ENCODE measurements around the gene ANK3. TPM values are rescaled to one million over a fixed set of nuclear protein-coding genes. Genes with fewer than 3 reads are reported as not detected.

ANK3 gene
- total and polyA plus RNA-seq, 5 experiments from 2014 or later: 1.2 to 9.0 (median 1.6) TPM

DNA sequence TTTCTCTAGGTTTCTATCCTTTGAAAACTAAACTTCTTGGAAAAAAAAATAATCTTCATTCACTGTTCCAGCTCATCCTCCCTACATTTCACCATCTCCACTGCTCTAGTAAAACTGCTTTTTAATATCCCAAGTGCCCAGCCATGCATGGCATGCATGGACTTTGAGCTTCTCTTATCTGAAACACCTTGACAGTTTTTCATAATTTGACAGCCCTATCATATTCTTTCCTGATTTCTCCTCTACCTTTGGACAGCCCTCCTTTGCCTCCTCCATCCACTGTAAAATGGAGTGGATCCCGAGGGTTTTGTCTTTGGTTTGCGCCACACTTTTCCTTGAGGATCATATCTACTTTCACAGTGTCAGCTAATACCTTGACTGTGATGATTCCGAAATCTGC lies 212.8 kb downstream of the ANK3 start:
- H3K9me3 Mint-ChIP-seq: no peaks in the 10 kb centered on the region
- H3K36me3 Mint-ChIP-seq: peaks cover 6 to 67% (median 10%) of the 10 kb centered on the region in 3 donors
- ATAC-seq (no peak), DNase-seq (no peak)
- no peak overlapping the region for H3K4me3 Mint-ChIP-seq
- peaks cover 4 to 8% (median 5%) of the 10 kb centered on the region in 5 donors for H3K27me3 Mint-ChIP-seq
- no peaks in the 10 kb centered on the region for H3K4me1 Mint-ChIP-seq
- no peak overlapping the region for H3K27ac Mint-ChIP-seq
- POLR2A ChIA-PET: no interaction called here

- Mint-ChIP-seq H3K27ac (no peak overlapping the region), H3K9me3 (no peaks in the 10 kb centered on the region), H3K36me3 (peaks cover 10 to 66% (median 16%) of the 10 kb centered on the region in 3 donors), H3K4me1 (no peaks in the 10 kb centered on the region), H3K27me3 (peaks cover 4 to 8% (median 5%) of the 10 kb centered on the region in 5 donors), H3K4me3 (no peak overlapping the region)
- ATAC-seq (no peak), DNase-seq (no peak)
- POLR2A ChIA-PET: no interaction called here
Observed at GRCh38 chr10:60175441-60175971, 214.2 kb downstream of the ANK3 start.

DNA sequence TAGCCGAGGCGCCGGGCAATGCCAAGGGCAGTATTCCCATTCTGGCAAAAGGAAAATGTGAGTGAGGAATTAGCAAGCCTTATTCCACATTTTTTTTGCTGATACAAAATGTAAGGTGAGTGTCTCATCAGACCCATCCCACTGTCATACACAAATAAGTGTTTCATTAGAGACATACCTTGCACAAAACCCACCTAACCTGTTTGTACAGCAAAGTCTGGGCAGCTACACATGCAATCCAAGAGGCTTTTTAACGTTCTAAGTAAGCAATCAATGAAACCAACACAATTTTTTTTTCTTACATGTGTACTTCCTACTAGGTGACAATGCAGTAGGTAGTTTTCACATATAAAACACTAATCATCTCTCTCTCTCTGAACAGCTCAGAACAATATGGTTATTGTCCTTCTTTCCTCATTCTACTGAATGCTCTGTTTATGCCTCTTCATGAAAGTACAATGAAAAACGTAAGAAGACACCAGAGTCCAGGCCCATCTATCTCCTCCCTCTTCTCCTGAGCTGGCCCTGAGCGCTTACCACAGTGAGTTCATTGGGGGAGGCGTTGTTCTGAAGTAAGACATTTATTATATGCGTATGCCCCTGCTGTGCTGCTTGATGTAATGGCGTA lies 217.2 kb downstream of the ANK3 start:
- Mint-ChIP-seq H3K4me3 (no peak overlapping the region), H3K9me3 (no peaks in the 10 kb centered on the region), H3K27me3 (peaks cover under 1 to 6% (median 4%) of the 10 kb centered on the region in 5 donors), H3K36me3 (peaks cover 10 to 57% (median 16%) of the 10 kb centered on the region in 3 donors), H3K27ac (no peak overlapping the region), H3K4me1 (no peaks in the 10 kb centered on the region)
- ATAC-seq (no peak), DNase-seq (no peak)
- POLR2A ChIA-PET: no interaction called here

- no peaks in the 10 kb centered on the region for H3K4me1 Mint-ChIP-seq
- no peaks in the 10 kb centered on the region for H3K9me3 Mint-ChIP-seq
- no peak overlapping the region for H3K4me3 Mint-ChIP-seq
- DNase-seq (no peak), ATAC-seq (no peak)
- H3K27ac Mint-ChIP-seq: peak overlapping the region in 1 of 10 donors; percentile 32
- H3K36me3 Mint-ChIP-seq: peaks cover 4 to 54% (median 16%) of the 10 kb centered on the region in 3 donors
- peaks cover 0 to 6% (median 0%) of the 10 kb centered on the region in 5 donors for H3K27me3 Mint-ChIP-seq
- POLR2A ChIA-PET: no interaction called here
Observed at GRCh38 chr10:60171436-60172013, 218.2 kb downstream of the ANK3 start.

- H3K36me3 Mint-ChIP-seq: peaks cover 4 to 58% (median 18%) of the 10 kb centered on the region in 3 donors
- H3K4me1 Mint-ChIP-seq: no peaks in the 10 kb centered on the region
- H3K27ac Mint-ChIP-seq: no peak overlapping the region
- no peaks in the 10 kb centered on the region for H3K9me3 Mint-ChIP-seq
- no peak for DNase-seq
- no peak overlapping the region for H3K4me3 Mint-ChIP-seq
- POLR2A ChIA-PET: no interaction called here
- no peak for ATAC-seq
- H3K27me3 Mint-ChIP-seq: peaks cover 0 to 6% (median 0%) of the 10 kb centered on the region in 5 donors
Observed at GRCh38 chr10:60170250-60170649, 219.4 kb downstream of the ANK3 start.

GRCh38 chr10:60169111-60169510 lies 220.6 kb downstream of the ANK3 start:
- no peaks in the 10 kb centered on the region for H3K4me1 Mint-ChIP-seq
- DNase-seq (no peak), ATAC-seq (no peak)
- H3K27me3 Mint-ChIP-seq: peaks cover 0 to 5% (median 0%) of the 10 kb centered on the region in 5 donors
- H3K36me3 Mint-ChIP-seq: peaks cover 4 to 58% (median 19%) of the 10 kb centered on the region in 3 donors
- H3K4me3 Mint-ChIP-seq: no peak overlapping the region
- POLR2A ChIA-PET: no interaction called here
- peak overlapping the region in 1 of 10 donors; percentile 60 for H3K27ac Mint-ChIP-seq
- H3K9me3 Mint-ChIP-seq: no peaks in the 10 kb centered on the region

DNA sequence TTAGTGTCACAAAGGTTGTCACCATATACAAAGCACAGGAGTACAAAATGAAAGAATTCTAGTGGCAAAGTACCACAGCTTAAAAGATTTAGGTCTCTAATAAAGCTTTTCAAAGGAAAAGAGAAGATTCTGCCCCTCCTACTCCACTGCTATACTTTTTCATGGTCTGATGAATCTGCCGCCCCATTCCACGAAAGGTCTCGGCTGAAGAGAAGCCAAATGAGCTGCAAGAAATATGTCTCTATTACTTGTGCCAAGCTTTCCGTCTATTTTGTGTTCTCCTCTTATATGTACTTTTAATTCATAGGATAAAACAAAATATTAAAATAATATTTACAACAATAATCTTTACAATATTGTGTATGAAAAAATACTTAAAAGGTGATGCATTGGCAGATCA lies 222.6 kb downstream of the ANK3 start:
- H3K36me3 Mint-ChIP-seq: peaks cover 0 to 55% (median 20%) of the 10 kb centered on the region in 3 donors
- DNase-seq (no peak), ATAC-seq (no peak)
- no peaks in the 10 kb centered on the region for H3K9me3 Mint-ChIP-seq
- POLR2A ChIA-PET: no interaction called here
- H3K4me3 Mint-ChIP-seq: no peak overlapping the region
- peaks cover 0 to 4% (median 0%) of the 10 kb centered on the region in 5 donors for H3K27me3 Mint-ChIP-seq
- H3K4me1 Mint-ChIP-seq: no peaks in the 10 kb centered on the region
- no peak overlapping the region for H3K27ac Mint-ChIP-seq

DNA sequence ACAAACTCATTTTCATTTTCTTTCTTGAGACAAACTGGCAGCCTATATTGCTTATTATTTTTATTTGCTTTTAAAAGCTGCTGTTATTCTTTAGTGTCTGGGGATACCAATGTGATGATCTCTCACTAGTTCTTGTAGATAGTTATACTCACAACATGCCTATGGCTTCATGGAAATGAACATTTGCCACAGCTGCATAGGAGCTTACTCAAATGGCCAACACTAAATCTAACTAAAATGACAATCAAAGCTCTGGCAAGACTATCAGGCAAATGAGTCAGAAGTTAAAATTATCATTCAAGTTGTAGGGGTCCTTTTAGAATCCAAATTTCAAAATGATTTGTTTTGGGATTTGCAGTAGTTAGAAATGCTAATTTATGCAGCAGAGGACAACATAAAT lies 225.9 kb downstream of the ANK3 start:
- no peak for ATAC-seq
- POLR2A ChIA-PET: no interaction called here
- H3K4me3 Mint-ChIP-seq: no peak overlapping the region
- H3K36me3 Mint-ChIP-seq: peaks cover 11 to 44% (median 20%) of the 10 kb centered on the region in 3 donors
- no peak overlapping the region for H3K27ac Mint-ChIP-seq
- DNase-seq: no peak
- H3K27me3 Mint-ChIP-seq: peaks cover 0 to 7% (median 0%) of the 10 kb centered on the region in 5 donors
- H3K4me1 Mint-ChIP-seq: no peaks in the 10 kb centered on the region
- H3K9me3 Mint-ChIP-seq: peaks cover 0 to 12% (median 2%) of the 10 kb centered on the region in 9 donors

DNA sequence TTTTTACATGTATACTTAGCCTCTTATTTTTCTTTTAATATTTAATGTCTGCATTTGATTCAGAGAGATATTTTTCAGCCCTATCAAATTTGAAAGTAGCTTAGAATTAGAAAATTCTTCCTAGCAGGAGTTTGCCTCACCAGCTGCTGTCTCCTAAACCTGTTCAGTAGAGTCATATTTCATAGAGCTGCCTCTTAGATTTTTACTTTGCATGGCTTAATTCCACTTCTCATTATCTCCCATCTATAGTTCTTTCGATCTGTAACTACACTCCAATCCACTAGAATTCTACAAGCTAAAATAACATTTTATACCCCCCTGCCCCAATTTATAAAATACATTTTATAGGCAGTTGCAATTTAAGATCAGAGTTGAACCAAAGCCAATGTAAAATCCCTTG lies 227.0 kb downstream of the ANK3 start:
- Mint-ChIP-seq H3K36me3 (peaks cover 11 to 45% (median 24%) of the 10 kb centered on the region in 3 donors), H3K27ac (no peak overlapping the region)
- POLR2A ChIA-PET: interaction anchor here (0.5 kb wide), 1 partner anchor 33 kb away, joined by 4 read pairs; no protein-coding TSS in a partner anchor

DNA sequence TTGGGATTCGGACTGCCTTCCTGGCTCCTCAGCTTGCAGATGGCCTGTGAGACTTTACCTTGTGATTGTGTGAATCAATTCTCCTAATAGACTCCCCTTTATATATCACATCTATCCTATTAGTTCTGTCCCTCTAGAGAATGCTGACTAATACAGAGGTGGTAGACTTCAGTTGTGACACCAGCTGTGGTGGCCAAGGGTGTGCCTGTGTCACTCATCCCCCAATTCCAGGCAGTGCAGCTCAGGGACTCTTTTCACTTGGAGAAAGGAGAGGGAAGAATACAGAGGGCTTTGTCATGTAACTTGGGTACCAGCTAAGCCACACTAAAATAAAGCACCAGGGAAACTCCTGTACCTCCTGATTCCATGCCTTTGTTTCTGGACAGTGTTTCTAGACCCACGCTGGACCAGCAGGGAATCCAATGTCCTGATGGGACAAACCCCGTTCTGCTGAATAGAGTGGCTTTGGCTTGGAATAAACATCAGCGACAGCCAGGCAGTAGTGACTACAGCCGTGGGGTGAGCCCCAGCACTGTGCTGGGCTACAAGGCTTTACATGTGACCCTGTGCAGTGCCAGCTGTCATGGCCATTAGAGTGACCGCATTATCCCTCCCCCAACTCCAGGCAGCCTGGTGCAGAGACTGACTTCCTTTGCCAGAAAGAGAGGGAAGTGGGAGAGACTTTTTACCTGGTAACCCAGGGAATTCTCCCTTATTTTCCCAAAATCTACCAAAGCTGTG lies 233.6 kb downstream of the ANK3 start:
- Mint-ChIP-seq H3K27ac (no peak overlapping the region), H3K36me3 (peaks cover 9 to 22% (median 21%) of the 10 kb centered on the region in 3 donors), H3K4me3 (no peak overlapping the region), H3K4me1 (no peaks in the 10 kb centered on the region), H3K9me3 (peaks cover 0 to 8% (median 1%) of the 10 kb centered on the region in 9 donors), H3K27me3 (peaks cover 0 to 4% (median 0%) of the 10 kb centered on the region in 5 donors)
- no peak for ATAC-seq
- DNase-seq: no peak
- POLR2A ChIA-PET: no interaction called here

More for the DNA sequence above, 227.0 kb downstream of the ANK3 start:
- peaks cover 0 to 6% (median 0%) of the 10 kb centered on the region in 5 donors for H3K27me3 Mint-ChIP-seq
- H3K4me1 Mint-ChIP-seq: no peaks in the 10 kb centered on the region
- ATAC-seq (no peak), DNase-seq (no peak)
- H3K4me3 Mint-ChIP-seq: no peak overlapping the region
- H3K9me3 Mint-ChIP-seq: peaks cover 0 to 12% (median 2%) of the 10 kb centered on the region in 9 donors

- ATAC-seq (no peak), DNase-seq (no peak)
- Mint-ChIP-seq H3K36me3 (peaks cover 10 to 18% (median 18%) of the 10 kb centered on the region in 3 donors), H3K27me3 (peaks cover 0 to 4% (median 0%) of the 10 kb centered on the region in 5 donors), H3K4me1 (no peaks in the 10 kb centered on the region), H3K27ac (no peak overlapping the region), H3K9me3 (peaks cover 0 to 4% (median 0%) of the 10 kb centered on the region in 9 donors), H3K4me3 (no peak overlapping the region)
- POLR2A ChIA-PET: no interaction called here
Observed at GRCh38 chr10:60155099-60155877, 234.4 kb downstream of the ANK3 start.

DNA sequence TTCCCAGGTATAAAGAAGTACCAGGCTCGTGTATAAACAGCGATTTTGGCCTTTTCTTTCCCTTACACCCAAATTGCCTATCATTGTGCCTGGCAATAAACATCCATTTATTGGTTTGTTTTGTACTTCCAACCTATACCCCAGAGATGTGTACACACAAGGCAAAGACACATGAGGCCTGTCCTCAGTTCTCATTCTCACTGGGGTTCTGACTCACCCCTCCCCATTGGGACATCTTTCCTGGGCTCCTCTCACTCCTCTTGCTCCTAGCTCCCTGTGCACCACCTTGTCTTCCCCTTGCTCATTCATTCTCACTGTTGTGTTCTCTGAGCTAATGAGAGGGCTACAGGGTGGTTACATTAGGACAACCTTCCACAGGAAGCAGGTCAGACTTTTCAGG lies 240.7 kb downstream of the ANK3 start:
- H3K27me3 Mint-ChIP-seq: peaks cover 0 to 2% (median 0%) of the 10 kb centered on the region in 5 donors
- peaks cover 13 to 19% (median 13%) of the 10 kb centered on the region in 3 donors for H3K36me3 Mint-ChIP-seq
- DNase-seq: no peak
- H3K4me1 Mint-ChIP-seq: no peaks in the 10 kb centered on the region
- H3K27ac Mint-ChIP-seq: peak overlapping the region in 1 of 10 donors; percentile 36
- no peak for ATAC-seq
- H3K4me3 Mint-ChIP-seq: no peak overlapping the region
- peaks cover 0 to 4% (median 0%) of the 10 kb centered on the region in 9 donors for H3K9me3 Mint-ChIP-seq
- POLR2A ChIA-PET: no interaction called here
